ENCODE measurements around the gene TRIM71.

GRCh38 chr3:32818229-32818969 is 602 bp downstream of the TRIM71 start:
- TF ChIP-seq CTCF (conservative IDR thresholded peaks at IDR 0.05; ENCODE audit: low read length) (no peak), EZH2phosphoT487 (IDR thresholded peaks at IDR 0.05; ENCODE audit: borderline replicate concordance) (no peak)
